Right kidney (tissue), 1 donor: Measurements from ENCODE around the gene HTT.

Source experiments
- DNase-seq: peaks from one replicate; pipeline ENCODE4 v3.0.0-alpha.2; 2016

HTT gene

GRCh38 chr4:3268395-3269104, 194.1 kb downstream of the HTT start:
- DNase-seq, result no peak

GRCh38 chr4:3269105-3269927, 194.8 kb downstream of the HTT start:
- no peak for DNase-seq

GRCh38 chr4:3269991-3270611, 195.6 kb downstream of the HTT start:
- no peak for DNase-seq

- no peak for DNase-seq
These were observed 196.7 kb downstream of the HTT start for GRCh38 chr4:3271131-3271530.

- DNase-seq, result no peak
These were observed 202.5 kb downstream of the HTT start for GRCh38 chr4:3276986-3277385.

GRCh38 chr4:3280466-3280865, 206.0 kb downstream of the HTT start:
- DNase-seq, result no peak

- no peak for DNase-seq
These were observed 209.0 kb downstream of the HTT start for GRCh38 chr4:3283483-3283882.

- no peak for DNase-seq
These were observed 209.4 kb downstream of the HTT start for GRCh38 chr4:3283916-3284315.

- DNase-seq, result no peak
These were observed 210.5 kb downstream of the HTT start for GRCh38 chr4:3284734-3285557.

- DNase-seq, result no peak
These were observed 211.3 kb downstream of the HTT start for GRCh38 chr4:3285558-3286334.

GRCh38 chr4:3286335-3287175, 212.1 kb downstream of the HTT start:
- DNase-seq, result no peak

GRCh38 chr4:3287271-3287971, 212.9 kb downstream of the HTT start:
- no peak for DNase-seq

- no peak for DNase-seq
These were observed 213.6 kb downstream of the HTT start for GRCh38 chr4:3287972-3288570.

- no peak for DNase-seq
These were observed 214.2 kb downstream of the HTT start for GRCh38 chr4:3288571-3289094.

GRCh38 chr4:3290476-3290875, 216.0 kb downstream of the HTT start:
- DNase-seq, result no peak

GRCh38 chr4:3290889-3291321, 216.4 kb downstream of the HTT start:
- no peak for DNase-seq

- no peak for DNase-seq
These were observed 217.0 kb downstream of the HTT start for GRCh38 chr4:3291411-3291968.

- DNase-seq, result no peak
These were observed 217.6 kb downstream of the HTT start for GRCh38 chr4:3291969-3292570.
